Liver (tissue), 9 donors: ENCODE results near the gene PLXNB2. TPM values are rescaled to one million over a fixed set of nuclear protein-coding genes. Genes with fewer than 3 reads are reported as not detected.
A peak's percentile ranks its signal among the peaks of the same experiment; 100 is the strongest.

ENCODE experiments used
- DNase-seq: peaks from one replicate; pipeline ENCODE4 v3.0.0-alpha.2; 2017; ENCODE audit warnings: low spot score
- H3K27ac ChIP-seq, 2 donors: one replicate each; pipeline ENCODE4 v1.7.0; 2013; ENCODE audit warnings: inconsistent platforms in 2 of 2, low read length in 2 of 2, control low read depth in 1 of 2, low read depth in 1 of 2, mild to moderate bottlenecking in 1 of 2
- H3K27me3 ChIP-seq, 4 donors: one replicate each; pipeline versions ENCODE4 v1.6.1 to v1.7.0; 2013; ENCODE audit warnings: low read length in 3 of 4, inconsistent platforms in 1 of 4, mild to moderate bottlenecking in 1 of 4, moderate library complexity in 1 of 4; ENCODE audit not compliant: control insufficient read depth in 4 of 4, insufficient read depth in 4 of 4
- H3K36me3 ChIP-seq, 4 donors: one replicate each; pipeline versions ENCODE4 v1.6.1 to v1.7.0; 2013; ENCODE audit warnings: low read length in 3 of 4, mild to moderate bottlenecking in 3 of 4, low read depth in 1 of 4, moderate library complexity in 1 of 4; ENCODE audit not compliant: control insufficient read depth in 4 of 4, insufficient read depth in 3 of 4
- H3K4me1 ChIP-seq, 4 donors: one replicate each; pipeline versions ENCODE4 v1.6.1 to v1.7.0; 2013; ENCODE audit warnings: low read length in 3 of 4, mild to moderate bottlenecking in 3 of 4, moderate library complexity in 1 of 4; ENCODE audit not compliant: control insufficient read depth in 4 of 4, insufficient read depth in 4 of 4
- H3K4me3 ChIP-seq, 3 donors: one replicate each; pipeline versions ENCODE4 v1.6.1 to v1.7.0; 2013; ENCODE audit warnings: low read length in 3 of 3, control low read depth in 1 of 3, low read depth in 1 of 3, mild to moderate bottlenecking in 1 of 3
- H3K9ac ChIP-seq, 2 donors: one replicate each; pipeline ENCODE4 v1.7.0; 2013; ENCODE audit warnings: low read length in 2 of 2, mild to moderate bottlenecking in 2 of 2, moderate library complexity in 2 of 2, control low read depth in 1 of 2, low read depth in 1 of 2
- H3K9me3 ChIP-seq, 4 donors: one replicate each; pipeline versions ENCODE4 v1.6.1 to v1.7.0; 2013; ENCODE audit warnings: low read length in 3 of 4; ENCODE audit not compliant: control insufficient read depth in 4 of 4
- EGR1 ChIP-seq, 2 donors: IDR thresholded peaks; 2 replicates each; pipeline ENCODE4 v1.6.1; 2016 to 2018; ENCODE audit warnings: antibody characterized with exemption in 2 of 2, low read depth in 2 of 2
- FOXA1 ChIP-seq: IDR thresholded peaks from 2 replicates; pipeline ENCODE4 v1.6.1; 2016; ENCODE audit warnings: antibody characterized with exemption
- FOXA2 ChIP-seq: IDR thresholded peaks from 2 replicates; pipeline ENCODE4 v1.6.1; 2016; ENCODE audit warnings: antibody characterized with exemption
- GABPA ChIP-seq, 2 donors: IDR thresholded peaks in 1 of 2; conservative IDR thresholded peaks in 1 of 2; 2 replicates each; pipeline ENCODE4 v1.6.1; 2016; ENCODE audit warnings: antibody characterized with exemption in 2 of 2, mild to moderate bottlenecking in 1 of 2, moderate library complexity in 1 of 2
- HNF4A ChIP-seq, 2 donors: conservative IDR thresholded peaks; 2 replicates each; pipeline ENCODE4 v1.6.1; 2016; ENCODE audit warnings: antibody characterized with exemption in 2 of 2, mild to moderate bottlenecking in 2 of 2
- HNF4G ChIP-seq: IDR thresholded peaks from 2 replicates; pipeline ENCODE4 v1.6.1; 2016; ENCODE audit warnings: antibody characterized with exemption
- JUND ChIP-seq, 2 donors: IDR thresholded peaks; 2 replicates each; pipeline ENCODE4 v1.6.1; 2016; ENCODE audit warnings: antibody characterized with exemption in 2 of 2
- NR2F2 ChIP-seq: IDR thresholded peaks from 2 replicates; pipeline ENCODE4 v1.6.1; 2016; ENCODE audit warnings: antibody characterized with exemption
- RAD21 ChIP-seq, 2 donors: IDR thresholded peaks; 2 replicates each; pipeline ENCODE4 v1.6.1; 2016; ENCODE audit warnings: antibody characterized with exemption in 2 of 2, mild to moderate bottlenecking in 2 of 2
- RXRA ChIP-seq, 2 donors: IDR thresholded peaks; 2 replicates each; pipeline ENCODE4 v1.6.1; 2017 to 2018; ENCODE audit warnings: antibody characterized with exemption in 2 of 2, mild to moderate bottlenecking in 1 of 2
- SP1 ChIP-seq: IDR thresholded peaks from 2 replicates; pipeline ENCODE4 v1.6.1; 2018; ENCODE audit warnings: antibody characterized with exemption, mild to moderate bottlenecking
- TAF1 ChIP-seq: conservative IDR thresholded peaks from 2 replicates; pipeline ENCODE4 v1.6.1; 2016; ENCODE audit warnings: antibody characterized with exemption, mild to moderate bottlenecking
- YY1 ChIP-seq: IDR thresholded peaks from 2 replicates; pipeline ENCODE4 v1.6.1; 2016; ENCODE audit warnings: antibody characterized with exemption, mild to moderate bottlenecking
- WGBS: extraction: QIAGEN DNeasy Blood & Tissue Kit; methylation state at CpG from one replicate; pipeline ENCODE4 v1.1.7; 2013; 5-methylcytosine and 5-hydroxymethylcytosine counted together
- polyA plus RNA-seq, 2 donors: library from polyadenylated mRNA; stranded (reverse) in 1 of 2; unstranded in 1 of 2; fragments of 200-250 nt in 1 of 2; fragments of >200 nt in 1 of 2; fragmentation: Nextera tagmentation in 1 of 2; extraction: Ambion mirVana in 1 of 2; gene quantifications; one replicate each; pipeline versions ENCODE4 v1.2.1 to v1.2.3, GENCODE V29; 2013 to 2015
- total RNA-seq, 2 donors: library from RNA; depleted of rRNA; stranded (reverse); fragments of >200 nt; gene quantifications; one replicate each; pipeline ENCODE4 v1.2.3, GENCODE V29; 2014
- TF ChIP-seq, protein P1 (sequence below): IDR thresholded peaks from 2 replicates; pipeline ENCODE4 v1.6.1; 2016; ENCODE audit warnings: antibody characterized with exemption
- TF ChIP-seq, protein P2 (sequence below): IDR thresholded peaks from 2 replicates; pipeline ENCODE4 v1.6.1; 2016; ENCODE audit warnings: antibody characterized with exemption, mild to moderate bottlenecking
- TF ChIP-seq, protein P3 (sequence below): fragments of 150-350 bp; IDR thresholded peaks from 2 replicates; pipeline ENCODE4 v1.5.1; 2017; ENCODE audit warnings: improper control_type of control experiment, low read depth, low read length; ENCODE audit not compliant: missing input control
- TF ChIP-seq, protein P4 (sequence below): IDR thresholded peaks from 2 replicates; pipeline ENCODE4 v1.6.1; 2016; ENCODE audit warnings: antibody characterized with exemption
- TF ChIP-seq, protein P5 (sequence below): IDR thresholded peaks from 2 replicates; pipeline ENCODE4 v1.6.1; 2016; ENCODE audit warnings: antibody characterized with exemption
- donor health status: healthy.
- donor health status: healthy.
- donor health status: healthy.
- donor health status: healthy.
- donor health status: healthy.

PLXNB2 gene
- total and polyA plus RNA-seq, 4 donors = 28.8 to 95.7 (median 73.9) TPM

DNA sequence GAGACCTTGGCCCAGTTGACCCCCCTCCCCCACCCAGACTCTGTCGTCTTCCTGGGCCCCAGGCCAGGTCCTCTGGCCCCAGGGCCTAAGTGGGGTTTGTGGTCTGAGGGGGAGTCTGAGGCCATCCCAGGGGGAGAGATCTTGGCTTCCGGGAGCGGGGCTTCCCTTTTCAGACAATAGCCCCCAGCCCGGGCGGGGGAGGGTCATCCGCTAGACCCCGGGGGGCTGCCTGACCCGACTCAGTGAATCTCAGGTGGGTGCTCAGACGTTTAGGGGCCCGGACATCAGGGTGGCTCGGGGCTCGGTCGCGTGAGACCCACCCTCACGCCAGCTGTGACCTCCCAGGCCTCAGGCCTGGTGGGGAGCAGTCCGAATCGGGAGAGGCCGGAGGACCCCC lies 37.9 kb downstream of the PLXNB2 start:
- H3K36me3 ChIP-seq = no peaks in the 10 kb centered on the region
- no peaks in the 10 kb centered on the region for H3K27me3 ChIP-seq
- TF ChIP-seq, protein P1, sequence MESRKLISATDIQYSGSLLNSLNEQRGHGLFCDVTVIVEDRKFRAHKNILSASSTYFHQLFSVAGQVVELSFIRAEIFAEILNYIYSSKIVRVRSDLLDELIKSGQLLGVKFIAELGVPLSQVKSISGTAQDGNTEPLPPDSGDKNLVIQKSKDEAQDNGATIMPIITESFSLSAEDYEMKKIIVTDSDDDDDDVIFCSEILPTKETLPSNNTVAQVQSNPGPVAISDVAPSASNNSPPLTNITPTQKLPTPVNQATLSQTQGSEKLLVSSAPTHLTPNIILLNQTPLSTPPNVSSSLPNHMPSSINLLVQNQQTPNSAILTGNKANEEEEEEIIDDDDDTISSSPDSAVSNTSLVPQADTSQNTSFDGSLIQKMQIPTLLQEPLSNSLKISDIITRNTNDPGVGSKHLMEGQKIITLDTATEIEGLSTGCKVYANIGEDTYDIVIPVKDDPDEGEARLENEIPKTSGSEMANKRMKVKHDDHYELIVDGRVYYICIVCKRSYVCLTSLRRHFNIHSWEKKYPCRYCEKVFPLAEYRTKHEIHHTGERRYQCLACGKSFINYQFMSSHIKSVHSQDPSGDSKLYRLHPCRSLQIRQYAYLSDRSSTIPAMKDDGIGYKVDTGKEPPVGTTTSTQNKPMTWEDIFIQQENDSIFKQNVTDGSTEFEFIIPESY = no peak
- TF ChIP-seq RXRA (IDR thresholded peaks at IDR 0.05) (no peak), TAF1 (no peak), JUND (IDR thresholded peaks at IDR 0.05) (no peak), EGR1 (IDR thresholded peaks at IDR 0.05; ENCODE audit: low read depth in 2 of 2) (no peak), YY1 (no peak), FOXA1 (no peak), RAD21 (IDR thresholded peaks at IDR 0.05) (no peak), FOXA2 (no peak), GABPA (IDR thresholded peaks at IDR 0.05 in 1 of 2, conservative IDR thresholded peaks at IDR 0.05 in 1 of 2) (no peak), NR2F2 (no peak), HNF4G (no peak), SP1 (no peak), HNF4A (conservative IDR thresholded peaks at IDR 0.05) (no peak)
- TF ChIP-seq, protein P2, sequence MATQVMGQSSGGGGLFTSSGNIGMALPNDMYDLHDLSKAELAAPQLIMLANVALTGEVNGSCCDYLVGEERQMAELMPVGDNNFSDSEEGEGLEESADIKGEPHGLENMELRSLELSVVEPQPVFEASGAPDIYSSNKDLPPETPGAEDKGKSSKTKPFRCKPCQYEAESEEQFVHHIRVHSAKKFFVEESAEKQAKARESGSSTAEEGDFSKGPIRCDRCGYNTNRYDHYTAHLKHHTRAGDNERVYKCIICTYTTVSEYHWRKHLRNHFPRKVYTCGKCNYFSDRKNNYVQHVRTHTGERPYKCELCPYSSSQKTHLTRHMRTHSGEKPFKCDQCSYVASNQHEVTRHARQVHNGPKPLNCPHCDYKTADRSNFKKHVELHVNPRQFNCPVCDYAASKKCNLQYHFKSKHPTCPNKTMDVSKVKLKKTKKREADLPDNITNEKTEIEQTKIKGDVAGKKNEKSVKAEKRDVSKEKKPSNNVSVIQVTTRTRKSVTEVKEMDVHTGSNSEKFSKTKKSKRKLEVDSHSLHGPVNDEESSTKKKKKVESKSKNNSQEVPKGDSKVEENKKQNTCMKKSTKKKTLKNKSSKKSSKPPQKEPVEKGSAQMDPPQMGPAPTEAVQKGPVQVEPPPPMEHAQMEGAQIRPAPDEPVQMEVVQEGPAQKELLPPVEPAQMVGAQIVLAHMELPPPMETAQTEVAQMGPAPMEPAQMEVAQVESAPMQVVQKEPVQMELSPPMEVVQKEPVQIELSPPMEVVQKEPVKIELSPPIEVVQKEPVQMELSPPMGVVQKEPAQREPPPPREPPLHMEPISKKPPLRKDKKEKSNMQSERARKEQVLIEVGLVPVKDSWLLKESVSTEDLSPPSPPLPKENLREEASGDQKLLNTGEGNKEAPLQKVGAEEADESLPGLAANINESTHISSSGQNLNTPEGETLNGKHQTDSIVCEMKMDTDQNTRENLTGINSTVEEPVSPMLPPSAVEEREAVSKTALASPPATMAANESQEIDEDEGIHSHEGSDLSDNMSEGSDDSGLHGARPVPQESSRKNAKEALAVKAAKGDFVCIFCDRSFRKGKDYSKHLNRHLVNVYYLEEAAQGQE = no peak
- TF ChIP-seq, protein P3, sequence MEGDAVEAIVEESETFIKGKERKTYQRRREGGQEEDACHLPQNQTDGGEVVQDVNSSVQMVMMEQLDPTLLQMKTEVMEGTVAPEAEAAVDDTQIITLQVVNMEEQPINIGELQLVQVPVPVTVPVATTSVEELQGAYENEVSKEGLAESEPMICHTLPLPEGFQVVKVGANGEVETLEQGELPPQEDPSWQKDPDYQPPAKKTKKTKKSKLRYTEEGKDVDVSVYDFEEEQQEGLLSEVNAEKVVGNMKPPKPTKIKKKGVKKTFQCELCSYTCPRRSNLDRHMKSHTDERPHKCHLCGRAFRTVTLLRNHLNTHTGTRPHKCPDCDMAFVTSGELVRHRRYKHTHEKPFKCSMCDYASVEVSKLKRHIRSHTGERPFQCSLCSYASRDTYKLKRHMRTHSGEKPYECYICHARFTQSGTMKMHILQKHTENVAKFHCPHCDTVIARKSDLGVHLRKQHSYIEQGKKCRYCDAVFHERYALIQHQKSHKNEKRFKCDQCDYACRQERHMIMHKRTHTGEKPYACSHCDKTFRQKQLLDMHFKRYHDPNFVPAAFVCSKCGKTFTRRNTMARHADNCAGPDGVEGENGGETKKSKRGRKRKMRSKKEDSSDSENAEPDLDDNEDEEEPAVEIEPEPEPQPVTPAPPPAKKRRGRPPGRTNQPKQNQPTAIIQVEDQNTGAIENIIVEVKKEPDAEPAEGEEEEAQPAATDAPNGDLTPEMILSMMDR = no peak
- TF ChIP-seq, protein P4, sequence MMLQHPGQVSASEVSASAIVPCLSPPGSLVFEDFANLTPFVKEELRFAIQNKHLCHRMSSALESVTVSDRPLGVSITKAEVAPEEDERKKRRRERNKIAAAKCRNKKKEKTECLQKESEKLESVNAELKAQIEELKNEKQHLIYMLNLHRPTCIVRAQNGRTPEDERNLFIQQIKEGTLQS = no peak
- TF ChIP-seq, protein P5, sequence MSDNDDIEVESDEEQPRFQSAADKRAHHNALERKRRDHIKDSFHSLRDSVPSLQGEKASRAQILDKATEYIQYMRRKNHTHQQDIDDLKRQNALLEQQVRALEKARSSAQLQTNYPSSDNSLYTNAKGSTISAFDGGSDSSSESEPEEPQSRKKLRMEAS = no peak
- H3K4me3 ChIP-seq = peak overlapping the region in 1 of 3 donors; percentile 61
- WGBS = 22% methylated on average over 18 of the region's 18 CpGs
- peaks cover 30 to 49% (median 33%) of the 10 kb centered on the region in 4 donors for H3K4me1 ChIP-seq
- H3K9me3 ChIP-seq = no peaks in the 10 kb centered on the region
- no peak for DNase-seq
- H3K27ac ChIP-seq = no peak overlapping the region
- no peak overlapping the region for H3K9ac ChIP-seq
